ENCODE measurements around the gene FREM1.

The FREM1 gene

DNA sequence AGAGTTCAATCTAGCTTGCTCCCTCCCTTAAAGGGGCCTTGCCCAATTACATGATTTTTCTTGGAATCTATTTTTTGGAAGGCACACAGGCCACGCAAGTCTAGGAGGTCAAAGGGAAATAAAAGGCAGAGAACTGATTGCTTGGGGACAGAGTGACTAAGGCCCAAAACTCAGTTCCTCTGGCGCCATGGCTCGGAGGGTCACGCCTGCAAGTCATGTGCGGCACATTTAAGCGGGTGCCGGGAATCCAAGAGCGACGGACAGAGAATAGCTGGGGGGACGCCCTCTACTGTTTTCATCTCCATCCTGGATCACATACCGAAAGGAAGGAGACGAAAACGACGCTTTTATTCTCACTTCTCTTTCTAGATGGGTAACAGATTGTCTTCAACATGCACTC lies 78.6 kb downstream of the FREM1 start:
- Histone ChIP-seq H3K9ac (ENCODE audit: low read depth, low read length, poor library complexity) (no peak overlapping the region), H3K4me2 (ENCODE audit: insufficient read depth, low read length, poor library complexity, severe bottlenecking) (no peak overlapping the region), H2BK15ac (ENCODE audit: low read length) (no peak overlapping the region), H3K36me3 (replicated peaks in 1 of 2; ENCODE audit: control insufficient read depth in 2 of 2, insufficient read depth in 2 of 2, low read length in 2 of 2) (peaks cover 0 to 100% of the 10 kb centered on the region in 2 donors), H3K14ac (ENCODE audit: low read length) (no peak overlapping the region), H2AFZ (ENCODE audit: low read length) (no peak overlapping the region), H3K79me1 (ENCODE audit: low read depth, low read length) (no peaks in the 10 kb centered on the region), H4K91ac (ENCODE audit: low read depth, low read length, poor library complexity) (no peak overlapping the region), H3K23ac (ENCODE audit: low read depth, low read length, poor library complexity) (no peak overlapping the region), H3K27ac (replicated peaks; ENCODE audit: low read length) (no peak overlapping the region), H2BK12ac (ENCODE audit: low read length) (no peak overlapping the region), H3K9me3 (replicated peaks in 1 of 2; ENCODE audit: control insufficient read depth in 2 of 2, insufficient read depth in 1 of 2, low read depth in 1 of 2, low read length in 2 of 2) (peaks cover 2 to 22% of the 10 kb centered on the region in 2 donors), H2BK5ac (ENCODE audit: low read length) (no peak overlapping the region), H3K4ac (ENCODE audit: low read length) (no peak overlapping the region), H2BK120ac (ENCODE audit: low read depth, low read length) (no peak overlapping the region), H3K27me3 (ENCODE audit: control insufficient read depth in 3 of 3, insufficient read depth in 3 of 3, low read depth in 1 of 3, low read length in 3 of 3) (no peaks in the 10 kb centered on the region), H3K18ac (ENCODE audit: low read length) (no peak overlapping the region), H3K4me1 (ENCODE audit: control insufficient read depth in 2 of 2, insufficient read depth in 1 of 2, low read depth in 1 of 2, low read length in 2 of 2) (no peaks in the 10 kb centered on the region), H4K8ac (ENCODE audit: low read depth, low read length) (no peak overlapping the region), H2AK5ac (ENCODE audit: low read depth, low read length) (no peak overlapping the region), H3K4me3 (ENCODE audit: low read length in 2 of 2) (no peak overlapping the region)
- no peak for DNase-seq (ENCODE audit: low spot score)
- no CpG with 5 or more reads among the region's 14 CpGs for WGBS, 2 donors (ENCODE audit: extremely low coverage in 2 of 2, insufficient read length in 2 of 2, insufficient replicate concordance in 1 of 2)

GRCh38 chr9:14831074-14831473 lies 79.2 kb downstream of the FREM1 start:
- no peak overlapping the region for H2BK12ac ChIP-seq (ENCODE audit: low read length)
- H2AFZ ChIP-seq (ENCODE audit: low read length), result no peak overlapping the region
- no peak overlapping the region for H4K91ac ChIP-seq (ENCODE audit: low read depth, low read length, poor library complexity)
- H3K4me1 ChIP-seq (ENCODE audit: control insufficient read depth in 2 of 2, insufficient read depth in 1 of 2, low read depth in 1 of 2, low read length in 2 of 2), result no peaks in the 10 kb centered on the region
- H3K4ac ChIP-seq (ENCODE audit: low read length), result no peak overlapping the region
- no peak overlapping the region for H3K4me3 ChIP-seq (ENCODE audit: low read length in 2 of 2)
- H3K27ac ChIP-seq (replicated peaks; ENCODE audit: low read length), result no peak overlapping the region
- no peak overlapping the region for H3K23ac ChIP-seq (ENCODE audit: low read depth, low read length, poor library complexity)
- no peaks in the 10 kb centered on the region for H3K79me1 ChIP-seq (ENCODE audit: low read depth, low read length)
- peaks cover 0 to 100% of the 10 kb centered on the region in 2 donors for H3K36me3 ChIP-seq (replicated peaks in 1 of 2; ENCODE audit: control insufficient read depth in 2 of 2, insufficient read depth in 2 of 2, low read length in 2 of 2)
- no peak overlapping the region for H3K9ac ChIP-seq (ENCODE audit: low read depth, low read length, poor library complexity)
- H2BK5ac ChIP-seq (ENCODE audit: low read length), result no peak overlapping the region
- peaks cover 2 to 22% of the 10 kb centered on the region in 2 donors for H3K9me3 ChIP-seq (replicated peaks in 1 of 2; ENCODE audit: control insufficient read depth in 2 of 2, insufficient read depth in 1 of 2, low read depth in 1 of 2, low read length in 2 of 2)
- no peak overlapping the region for H3K4me2 ChIP-seq (ENCODE audit: insufficient read depth, low read length, poor library complexity, severe bottlenecking)
- no peaks in the 10 kb centered on the region for H3K27me3 ChIP-seq (ENCODE audit: control insufficient read depth in 3 of 3, insufficient read depth in 3 of 3, low read depth in 1 of 3, low read length in 3 of 3)
- H2BK15ac ChIP-seq (ENCODE audit: low read length), result no peak overlapping the region
- no CpG with 5 or more reads among the region's 6 CpGs for WGBS, 2 donors (ENCODE audit: extremely low coverage in 2 of 2, insufficient read length in 2 of 2, insufficient replicate concordance in 1 of 2)
- no peak overlapping the region for H2BK120ac ChIP-seq (ENCODE audit: low read depth, low read length)
- H3K14ac ChIP-seq (ENCODE audit: low read length), result no peak overlapping the region
- no peak overlapping the region for H4K8ac ChIP-seq (ENCODE audit: low read depth, low read length)
- no peak overlapping the region for H3K18ac ChIP-seq (ENCODE audit: low read length)
- H2AK5ac ChIP-seq (ENCODE audit: low read depth, low read length), result no peak overlapping the region
- DNase-seq (ENCODE audit: low spot score), result no peak

- Histone ChIP-seq H3K9me3 (replicated peaks in 1 of 2; ENCODE audit: control insufficient read depth in 2 of 2, insufficient read depth in 1 of 2, low read depth in 1 of 2, low read length in 2 of 2) (peaks cover 2 to 22% of the 10 kb centered on the region in 2 donors), H2BK15ac (ENCODE audit: low read length) (no peak overlapping the region), H2AK5ac (ENCODE audit: low read depth, low read length) (no peak overlapping the region), H2AFZ (ENCODE audit: low read length) (no peak overlapping the region), H3K4ac (ENCODE audit: low read length) (no peak overlapping the region), H3K23ac (ENCODE audit: low read depth, low read length, poor library complexity) (no peak overlapping the region), H3K4me3 (ENCODE audit: low read length in 2 of 2) (no peak overlapping the region), H3K4me1 (ENCODE audit: control insufficient read depth in 2 of 2, insufficient read depth in 1 of 2, low read depth in 1 of 2, low read length in 2 of 2) (no peaks in the 10 kb centered on the region), H3K9ac (ENCODE audit: low read depth, low read length, poor library complexity) (no peak overlapping the region), H2BK120ac (ENCODE audit: low read depth, low read length) (no peak overlapping the region), H3K36me3 (replicated peaks in 1 of 2; ENCODE audit: control insufficient read depth in 2 of 2, insufficient read depth in 2 of 2, low read length in 2 of 2) (peaks cover 0 to 99% of the 10 kb centered on the region in 2 donors), H3K14ac (ENCODE audit: low read length) (no peak overlapping the region), H3K79me1 (ENCODE audit: low read depth, low read length) (no peaks in the 10 kb centered on the region), H4K8ac (ENCODE audit: low read depth, low read length) (no peak overlapping the region), H2BK12ac (ENCODE audit: low read length) (no peak overlapping the region), H3K27ac (replicated peaks; ENCODE audit: low read length) (no peak overlapping the region), H3K4me2 (ENCODE audit: insufficient read depth, low read length, poor library complexity, severe bottlenecking) (no peak overlapping the region), H3K18ac (ENCODE audit: low read length) (no peak overlapping the region), H3K27me3 (ENCODE audit: control insufficient read depth in 3 of 3, insufficient read depth in 3 of 3, low read depth in 1 of 3, low read length in 3 of 3) (no peaks in the 10 kb centered on the region), H2BK5ac (ENCODE audit: low read length) (no peak overlapping the region), H4K91ac (ENCODE audit: low read depth, low read length, poor library complexity) (no peak overlapping the region)
- no CpG with 5 or more reads among the region's 1 CpG for WGBS, 2 donors (ENCODE audit: extremely low coverage in 2 of 2, insufficient read length in 2 of 2, insufficient replicate concordance in 1 of 2)
- DNase-seq (ENCODE audit: low spot score), result no peak
Observed at GRCh38 chr9:14830057-14830456, 80.2 kb downstream of the FREM1 start.

DNA sequence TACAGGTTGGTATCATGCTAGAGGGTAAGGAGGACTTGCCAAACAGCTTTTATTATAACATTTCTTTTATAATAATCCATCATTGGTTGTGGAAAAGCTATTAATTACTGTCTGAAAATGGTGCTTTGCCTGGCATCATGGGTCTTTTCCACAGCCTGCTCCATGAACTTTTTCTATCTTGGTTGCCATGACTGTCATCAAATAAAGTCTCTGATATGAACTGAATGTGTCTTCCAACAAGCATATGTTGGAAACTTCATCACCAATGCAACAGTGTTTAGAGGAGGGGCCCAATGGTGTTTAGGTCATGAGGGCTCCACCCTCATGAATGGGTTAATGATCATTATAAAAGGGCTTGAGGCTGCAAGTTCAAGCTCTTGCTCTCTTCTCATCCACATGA lies 81.0 kb downstream of the FREM1 start:
- Histone ChIP-seq H4K8ac (ENCODE audit: low read depth, low read length) (no peak overlapping the region), H2AFZ (ENCODE audit: low read length) (no peak overlapping the region), H2BK120ac (ENCODE audit: low read depth, low read length) (no peak overlapping the region), H2BK5ac (ENCODE audit: low read length) (no peak overlapping the region), H4K91ac (ENCODE audit: low read depth, low read length, poor library complexity) (no peak overlapping the region), H3K4me1 (ENCODE audit: control insufficient read depth in 2 of 2, insufficient read depth in 1 of 2, low read depth in 1 of 2, low read length in 2 of 2) (no peaks in the 10 kb centered on the region), H2BK12ac (ENCODE audit: low read length) (no peak overlapping the region), H3K4ac (ENCODE audit: low read length) (no peak overlapping the region), H3K4me3 (ENCODE audit: low read length in 2 of 2) (no peak overlapping the region), H3K9me3 (replicated peaks in 1 of 2; ENCODE audit: control insufficient read depth in 2 of 2, insufficient read depth in 1 of 2, low read depth in 1 of 2, low read length in 2 of 2) (peaks cover 2 to 22% of the 10 kb centered on the region in 2 donors), H2BK15ac (ENCODE audit: low read length) (no peak overlapping the region), H3K9ac (ENCODE audit: low read depth, low read length, poor library complexity) (no peak overlapping the region), H3K4me2 (ENCODE audit: insufficient read depth, low read length, poor library complexity, severe bottlenecking) (no peak overlapping the region), H3K27ac (replicated peaks; ENCODE audit: low read length) (no peak overlapping the region), H3K27me3 (ENCODE audit: control insufficient read depth in 3 of 3, insufficient read depth in 3 of 3, low read depth in 1 of 3, low read length in 3 of 3) (no peaks in the 10 kb centered on the region), H3K14ac (ENCODE audit: low read length) (no peak overlapping the region), H2AK5ac (ENCODE audit: low read depth, low read length) (no peak overlapping the region), H3K18ac (ENCODE audit: low read length) (no peak overlapping the region), H3K79me1 (ENCODE audit: low read depth, low read length) (no peaks in the 10 kb centered on the region), H3K36me3 (replicated peaks in 1 of 2; ENCODE audit: control insufficient read depth in 2 of 2, insufficient read depth in 2 of 2, low read length in 2 of 2) (peaks cover 0 to 99% of the 10 kb centered on the region in 2 donors), H3K23ac (ENCODE audit: low read depth, low read length, poor library complexity) (no peak overlapping the region)
- no peak for DNase-seq (ENCODE audit: low spot score)

Measured in neuronal stem cell (in vitro differentiated cells).